ENCODE data around the gene CERK.
"Not testable (repeated sequence)": the region's sequence is repeated elsewhere in the genome, so short reads cannot be mapped to it uniquely, and the experiment has no call there.

Gene CERK

GRCh38 chr22:46737976-46738646 lies at the start of gene CERK:
Gene CERK, minus strand, starts transcription at chr22:46738252. Its CDS starts 104 bp downstream, at chr22:46738148.
- DNase-seq, result no peak

- DNase-seq, result no peak
These were observed 45.7 kb upstream of the CERK start for GRCh38 chr22:46783721-46784120.

DNA sequence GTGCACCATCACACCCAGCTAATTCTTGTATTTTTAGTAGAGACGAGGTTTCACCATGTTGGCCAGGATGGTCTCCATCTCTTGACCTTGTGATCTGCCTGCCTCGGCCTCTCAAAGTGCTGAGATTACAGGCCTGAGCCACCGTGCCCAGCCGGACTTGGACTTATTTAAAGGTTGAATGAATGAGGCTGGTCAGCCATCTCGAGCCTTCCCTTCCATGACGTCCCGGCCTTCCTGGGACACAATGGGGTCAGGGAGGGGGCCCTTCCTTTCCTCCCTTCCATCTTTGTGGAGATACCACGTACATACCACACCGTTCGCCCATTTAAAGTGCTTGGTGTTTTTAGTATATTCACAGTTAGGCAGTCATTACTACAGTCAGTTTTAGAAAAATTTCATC lies 44.1 kb upstream of the CERK start:
- DNase-seq, result not testable (repeated sequence)

DNA sequence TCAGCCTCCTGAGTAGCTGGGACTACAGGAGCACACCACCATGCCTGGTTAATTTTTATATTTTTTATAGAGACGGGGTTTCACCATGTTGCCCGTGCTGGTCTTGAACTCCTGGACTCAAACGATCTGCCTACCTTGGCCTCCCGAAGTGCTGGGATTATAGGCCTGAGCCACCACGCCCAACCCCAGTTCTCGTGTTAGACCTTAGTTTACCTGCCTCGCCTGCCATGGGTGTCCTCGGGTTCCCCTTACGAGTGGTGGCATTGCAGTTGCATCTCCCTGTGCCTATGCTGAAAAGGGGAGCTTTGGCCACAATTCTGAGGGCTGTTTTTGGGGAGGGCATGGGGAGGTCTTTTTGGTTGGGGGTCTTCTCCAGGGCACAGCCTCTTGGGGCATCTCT lies 43.2 kb upstream of the CERK start:
- no peak for DNase-seq

DNA sequence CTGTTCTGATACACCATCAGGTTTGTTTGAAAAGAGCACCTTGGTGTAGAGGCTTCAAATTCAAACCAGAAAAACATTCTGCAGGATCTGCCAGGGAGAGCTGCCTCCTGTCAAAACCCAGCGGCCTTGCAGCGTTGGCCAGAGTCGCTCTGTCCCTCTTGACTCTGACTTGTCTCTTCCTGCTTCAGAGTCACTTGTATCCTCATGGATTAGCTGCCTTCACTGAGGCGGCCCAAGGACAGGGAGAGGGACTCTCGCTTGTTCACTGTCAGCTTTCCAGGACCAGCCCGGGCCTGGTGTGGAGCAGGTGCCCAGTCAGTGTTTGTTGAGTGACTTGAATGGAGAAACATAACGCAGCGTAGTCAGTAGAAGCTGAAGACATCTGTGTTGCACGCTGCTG lies 42.4 kb upstream of the CERK start:
- no peak for DNase-seq

GRCh38 chr22:46779651-46780050 lies 41.6 kb upstream of the CERK start:
- DNase-seq, result no peak

DNA sequence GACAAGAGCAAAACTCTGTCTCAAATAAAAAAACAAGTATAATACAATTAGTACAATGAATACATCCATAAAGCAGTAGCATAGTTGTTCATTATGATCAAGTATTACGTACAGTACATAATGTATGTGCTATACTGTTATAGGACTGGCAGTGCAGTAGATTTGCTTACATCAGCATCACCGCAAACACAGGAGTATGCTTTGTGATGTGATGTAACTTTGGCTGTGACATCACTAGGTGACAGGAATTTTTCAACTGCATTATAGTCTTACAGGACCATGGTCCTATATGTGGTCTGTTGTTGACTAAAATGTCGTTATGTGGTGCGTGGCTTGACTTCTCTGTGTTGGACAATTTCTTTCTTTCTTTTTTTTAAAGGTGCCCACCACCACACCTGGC lies 41.0 kb upstream of the CERK start:
- DNase-seq, result no peak

DNA sequence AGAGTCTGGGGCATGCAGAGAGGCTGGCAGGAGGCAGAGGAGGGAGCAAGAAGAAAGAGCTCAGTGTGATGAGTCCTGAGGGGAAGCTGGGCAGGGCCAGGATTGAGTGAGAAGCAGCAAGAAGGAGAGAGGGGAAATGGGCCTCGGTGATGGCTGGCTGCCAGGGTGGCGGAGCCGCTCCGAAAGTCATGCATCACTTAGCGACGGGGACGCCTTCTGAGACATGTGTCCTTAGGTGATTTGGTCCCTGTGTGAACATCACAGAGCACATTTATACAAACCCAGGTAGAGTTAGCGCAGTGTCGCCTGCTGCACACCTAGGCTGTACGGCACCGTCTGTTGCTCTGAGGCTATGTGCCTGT lies 39.5 kb upstream of the CERK start:
- DNase-seq, result peak; percentile 30

GRCh38 chr22:46776876-46777608 lies 39.0 kb upstream of the CERK start:
- no peak for DNase-seq

GRCh38 chr22:46775850-46776826 lies 38.1 kb upstream of the CERK start:
- DNase-seq, result no peak

DNA sequence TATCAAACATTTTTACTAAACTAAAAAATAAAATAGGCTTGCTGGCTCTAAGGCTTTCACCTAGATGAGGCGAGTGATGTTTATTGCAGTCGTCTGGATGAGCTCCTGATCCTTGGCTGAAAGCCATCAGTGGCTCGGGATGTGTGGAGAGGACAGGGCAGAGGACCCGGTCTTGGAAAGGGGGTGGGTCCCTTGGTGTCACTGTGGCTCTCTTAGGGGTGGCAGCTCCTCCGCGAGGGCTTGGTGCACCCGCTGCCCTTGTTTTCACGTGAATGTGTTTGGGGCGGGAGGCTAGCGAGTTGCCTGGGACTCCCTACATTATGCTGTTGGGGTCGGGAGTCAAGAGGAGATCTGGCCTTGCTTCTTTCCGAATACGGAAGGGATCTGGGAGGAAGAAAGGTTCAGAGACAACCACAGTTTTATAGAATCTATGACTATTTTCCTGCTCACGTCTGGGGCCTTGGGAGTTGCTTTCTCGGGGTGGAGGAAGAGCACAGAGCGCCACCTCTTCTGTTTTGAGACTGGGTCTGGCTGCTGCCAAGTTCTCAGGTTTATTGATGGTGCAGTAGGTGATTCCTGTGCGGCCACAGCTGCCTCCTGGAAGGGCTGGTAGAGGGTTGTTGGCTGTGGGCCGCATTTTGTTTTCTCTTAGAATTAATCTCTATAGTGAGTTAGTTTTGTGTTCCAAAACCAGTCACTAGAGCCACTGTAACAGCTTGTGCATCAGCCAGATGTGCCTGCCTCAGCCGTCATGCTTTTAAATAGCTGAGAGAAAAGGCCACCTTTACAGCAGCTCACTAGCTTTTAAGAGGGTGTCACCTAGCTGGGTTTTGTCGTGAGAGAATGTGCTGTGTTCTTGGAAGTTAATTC lies 37.2 kb upstream of the CERK start:
- DNase-seq, result no peak

GRCh38 chr22:46774253-46774979 lies 36.4 kb upstream of the CERK start:
- DNase-seq, result no peak

DNA sequence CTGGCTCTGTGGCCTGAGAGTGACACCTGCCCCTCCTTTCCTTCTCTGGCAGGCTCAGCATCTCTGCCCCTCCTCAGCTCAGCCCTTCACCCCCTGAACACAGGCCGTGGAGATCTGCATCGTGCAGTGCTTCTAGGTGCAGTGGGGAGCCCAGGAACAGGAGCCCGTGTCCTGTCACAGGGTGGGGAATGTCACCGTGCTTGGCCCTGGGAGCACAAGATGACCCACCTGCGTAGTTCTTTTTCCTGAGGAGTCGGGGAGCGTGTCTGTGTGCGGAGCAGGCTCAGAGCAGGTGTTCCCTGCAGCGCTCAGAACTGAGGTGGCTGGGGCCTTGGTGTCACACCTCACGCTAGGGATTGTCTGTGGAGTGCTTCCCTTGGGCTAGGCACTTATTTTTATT lies 35.0 kb upstream of the CERK start:
- no peak for DNase-seq

DNA sequence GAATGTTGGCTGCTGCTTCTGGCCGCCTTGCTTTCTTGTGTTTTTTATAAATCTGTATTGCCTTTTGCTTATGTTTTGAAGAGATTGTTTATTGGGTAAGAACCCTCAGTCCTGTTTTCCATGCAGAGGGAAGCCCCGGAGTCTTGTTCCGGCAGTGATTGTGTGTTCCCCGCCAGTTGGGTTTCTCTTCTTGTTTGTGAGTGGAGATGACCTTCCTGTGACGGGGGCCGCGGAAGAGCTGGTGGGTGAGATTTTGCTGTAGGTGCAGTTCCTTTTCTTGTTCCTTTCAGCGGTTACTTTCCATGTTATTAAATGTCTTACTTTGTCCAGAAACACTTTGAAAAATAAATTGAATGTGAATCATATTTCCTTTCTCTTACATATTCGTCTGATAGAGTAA lies 32.7 kb upstream of the CERK start:
- DNase-seq, result no peak

GRCh38 chr22:46770151-46770641 lies 32.1 kb upstream of the CERK start:
- DNase-seq, result no peak

DNA sequence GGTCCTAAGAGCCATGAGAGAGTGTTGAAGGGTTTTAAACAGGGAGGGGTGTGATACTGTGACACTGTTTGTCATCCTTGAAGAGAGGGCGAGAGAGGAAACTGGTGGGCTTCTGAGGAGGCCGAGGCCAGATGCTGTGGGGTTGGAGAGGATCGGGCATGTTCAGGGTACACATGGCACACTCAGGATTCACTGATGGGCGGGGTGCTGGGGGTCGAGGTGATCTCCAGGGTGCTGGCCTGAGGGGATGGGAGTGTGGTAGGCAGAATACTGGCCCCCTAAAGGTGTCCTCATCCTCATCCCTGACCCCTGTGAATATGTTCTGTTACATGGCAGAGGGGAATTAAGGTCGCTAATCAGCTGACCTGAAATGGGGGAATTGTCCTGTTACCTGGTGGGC lies 31.7 kb upstream of the CERK start:
- DNase-seq, result no peak

- DNase-seq, result no peak
These were observed 31.2 kb upstream of the CERK start for GRCh38 chr22:46769191-46769675.

DNA sequence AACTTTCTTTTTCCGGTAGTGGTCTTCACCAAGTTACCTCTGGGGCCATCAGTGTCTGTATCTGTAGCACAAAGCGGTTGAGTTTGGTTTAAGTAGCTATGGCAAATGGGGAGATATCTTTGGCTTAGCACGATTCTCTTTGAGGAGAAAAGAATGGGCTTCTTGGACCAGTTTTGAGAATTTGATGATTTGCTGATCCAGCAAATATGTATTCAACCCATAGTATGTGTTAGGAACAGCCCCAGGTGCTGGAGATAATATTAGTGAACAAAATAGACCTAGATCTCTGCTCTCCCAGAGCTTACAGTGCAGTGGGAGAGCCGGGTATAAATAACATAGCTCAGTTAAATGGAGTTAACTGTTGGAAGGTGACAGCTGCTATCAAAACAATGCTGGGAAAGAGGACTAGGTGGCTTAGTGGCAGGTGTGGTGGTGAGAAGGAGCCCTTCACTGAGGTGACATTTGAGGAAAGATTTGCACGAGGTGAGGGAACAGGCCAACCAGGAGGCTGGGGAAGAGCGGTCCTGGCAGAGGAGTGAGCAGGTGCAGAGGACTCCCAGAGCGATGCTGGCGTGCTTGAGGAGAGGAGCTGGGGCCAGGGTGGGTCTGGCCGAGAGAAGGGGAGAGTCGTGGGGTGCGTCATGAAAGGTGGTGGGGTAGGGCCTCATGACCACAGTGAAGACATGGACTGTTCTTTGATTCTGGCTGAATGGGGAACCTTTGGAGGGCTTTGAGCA lies 29.4 kb upstream of the CERK start:
- no peak for DNase-seq

DNA sequence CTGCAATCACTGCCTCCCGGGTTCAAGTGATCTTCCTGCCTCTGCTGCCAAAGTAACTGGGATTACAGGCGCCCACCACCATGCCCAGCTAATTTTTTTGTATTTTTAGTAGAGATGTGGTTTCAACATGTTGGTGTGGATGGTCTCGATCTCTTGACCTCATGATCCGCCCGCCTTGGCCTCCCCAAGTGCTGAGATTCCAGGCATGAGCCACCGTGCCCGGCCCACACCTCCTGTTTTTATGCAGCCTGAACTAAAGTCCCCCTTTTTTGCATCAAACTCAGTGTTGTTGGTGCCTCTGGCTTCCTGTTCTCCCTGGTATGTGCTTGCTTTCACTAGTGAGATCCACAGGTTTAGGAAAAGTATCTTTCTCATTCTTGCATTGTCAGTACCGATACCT lies 28.6 kb upstream of the CERK start:
- no peak for DNase-seq

DNA sequence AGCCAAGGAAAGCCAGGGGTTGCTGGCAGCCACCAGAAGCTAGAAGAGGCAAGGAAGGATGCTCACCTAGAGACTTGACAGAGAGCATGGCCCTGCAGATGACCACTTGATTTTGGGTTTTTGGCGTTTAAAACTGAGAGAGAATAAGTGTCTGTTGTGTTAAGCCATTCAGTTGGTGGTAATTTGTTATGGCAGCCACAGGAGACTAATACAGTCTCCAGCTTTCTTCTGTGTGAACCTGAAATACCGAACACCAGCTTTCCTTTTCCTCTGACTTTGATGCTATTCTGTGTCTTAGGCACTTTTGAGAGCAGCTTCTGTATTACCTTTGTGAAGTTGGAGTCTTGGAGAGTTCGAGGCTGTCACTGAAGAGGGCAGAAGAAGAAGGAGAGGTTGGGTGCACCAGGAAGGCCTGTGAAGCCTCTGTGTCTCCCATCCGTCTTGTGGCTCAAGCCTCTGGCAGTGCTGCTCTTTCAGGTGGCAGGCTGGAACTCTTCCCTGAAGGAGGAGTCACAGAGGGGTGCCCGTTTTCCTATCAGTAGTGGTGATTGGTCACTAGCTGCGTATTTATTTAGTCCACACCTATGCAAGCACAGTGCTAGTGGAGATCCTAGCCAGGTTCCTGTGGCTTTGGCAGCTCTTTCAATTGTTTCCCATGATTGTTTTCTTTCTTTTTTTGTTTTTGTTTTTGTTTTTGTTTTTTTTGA lies 26.9 kb upstream of the CERK start:
- no peak for DNase-seq

Measured in hematopoietic multipotent progenitor cell treated with erythropoietin and hydrocortisone succinate and interleukin-3 and kit ligand, for 8 days (in vitro differentiated cells).